HG03045 (cell line): Measurements from ENCODE around the gene PPOX.
A peak's percentile ranks its signal among the peaks of the same experiment; 100 is the strongest.

ENCODE experiments used
- ATAC-seq: cut with Tn5 transposase; IDR thresholded peaks from one replicate; pipeline ENCODE4 v1.9.1; 2021; ENCODE audit warnings: mild to moderate bottlenecking, moderate library complexity; ENCODE audit not compliant: unreplicated experiment

Gene PPOX

DNA sequence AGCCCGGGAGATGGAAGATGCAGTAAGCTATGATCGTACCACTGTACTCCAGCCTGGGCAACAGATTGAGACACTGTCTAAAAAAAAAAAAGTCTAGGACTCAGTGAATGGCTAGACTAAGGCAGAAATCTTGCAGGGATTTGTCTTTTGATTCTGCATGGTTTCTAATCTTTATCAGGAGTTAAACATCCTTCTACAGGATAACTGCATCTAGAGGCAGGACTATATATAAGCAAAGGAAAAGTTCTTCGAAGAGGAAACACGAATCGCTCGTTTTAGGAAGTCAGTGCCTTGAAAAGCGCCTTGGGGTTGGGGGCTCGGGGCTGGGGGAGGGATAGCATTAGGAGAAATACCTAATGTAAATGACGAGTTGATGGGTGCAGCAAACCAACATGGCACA lies 13.1 kb upstream of the PPOX start:
- ATAC-seq = no peak

DNA sequence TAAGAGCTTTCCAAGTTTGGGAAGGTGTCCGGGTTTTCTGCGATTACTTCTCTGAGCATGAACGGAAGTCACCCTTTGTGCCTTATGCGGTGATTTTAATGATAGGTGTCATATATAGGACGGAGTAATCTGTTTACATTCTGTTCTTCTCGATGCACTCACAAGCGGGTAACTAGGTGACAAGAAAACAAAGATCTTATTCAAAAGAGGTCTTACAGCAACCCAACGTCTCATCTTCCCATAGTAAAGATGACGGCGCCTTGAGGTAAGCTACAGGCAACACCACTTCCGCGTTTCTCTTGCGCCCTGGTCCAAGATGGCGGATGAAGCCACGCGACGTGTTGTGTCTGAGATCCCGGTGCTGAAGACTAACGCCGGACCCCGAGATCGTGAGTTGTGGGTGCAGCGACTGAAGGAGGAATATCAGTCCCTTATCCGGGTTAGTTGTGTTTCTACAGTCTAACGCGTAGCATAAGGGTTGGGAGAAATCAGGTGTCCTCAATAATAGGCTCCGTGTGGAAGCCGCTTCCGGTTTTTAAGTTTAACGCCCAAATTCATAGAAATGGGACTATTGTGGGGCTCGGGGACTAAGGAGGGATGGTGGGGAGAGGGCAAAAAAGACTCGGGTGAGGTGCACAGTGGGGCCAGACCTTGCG lies 12.4 kb upstream of the PPOX start, which contains the start of gene UFC1:
TSS of gene UFC1 (plus strand) at position 297 of the 656 bp plus-strand sequence. CDS start at position 317, 20 bp downstream.
- ATAC-seq = peak; percentile 70

DNA sequence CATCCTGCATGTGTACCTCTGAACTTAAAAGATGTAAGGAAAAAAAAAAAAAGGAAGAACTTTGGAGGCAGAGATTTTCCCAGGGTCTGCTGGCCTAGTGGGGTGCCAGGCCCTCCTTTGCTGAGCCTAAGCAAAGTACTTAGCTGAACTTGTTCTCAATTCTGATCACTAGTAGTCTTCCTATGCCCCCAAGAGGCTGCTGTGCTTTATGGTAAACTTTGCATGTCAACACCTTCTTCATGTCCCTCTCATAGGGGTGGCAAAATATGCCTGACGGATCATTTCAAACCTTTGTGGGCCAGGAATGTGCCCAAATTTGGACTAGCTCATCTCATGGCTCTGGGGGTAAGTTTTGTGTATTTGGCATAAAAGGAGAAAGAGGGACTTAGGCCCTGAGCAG lies 8.4 kb upstream of the PPOX start:
- no peak for ATAC-seq

DNA sequence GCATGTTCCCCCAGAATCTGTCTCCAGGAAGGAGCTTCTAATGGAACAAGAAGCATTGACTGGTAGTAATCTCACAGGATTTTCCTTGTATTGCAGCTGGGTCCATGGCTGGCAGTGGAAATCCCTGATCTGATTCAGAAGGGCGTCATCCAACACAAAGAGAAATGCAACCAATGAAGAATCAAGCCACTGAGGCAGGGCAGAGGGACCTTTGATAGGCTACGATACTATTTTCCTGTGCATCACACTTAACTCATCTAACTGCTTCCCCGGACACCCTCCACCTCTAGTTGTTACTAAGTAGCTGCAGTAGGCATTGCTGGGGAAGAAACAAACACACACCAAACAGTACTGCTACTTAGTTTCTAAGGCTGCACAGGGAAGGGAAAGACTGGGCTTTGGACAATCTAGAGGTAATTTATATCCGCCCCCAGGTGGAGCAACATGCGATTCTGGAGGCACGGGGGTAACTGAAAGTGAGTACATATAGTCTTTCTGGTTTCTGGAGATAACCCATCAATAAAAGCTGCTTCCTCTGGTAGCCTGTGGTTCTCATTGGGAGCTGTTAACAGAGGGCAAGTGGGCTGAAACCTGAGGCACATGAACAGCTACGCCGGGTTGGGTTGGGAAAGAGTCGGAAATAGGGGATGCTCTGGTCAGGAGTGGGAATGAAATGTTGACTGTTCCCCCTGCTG lies 7.8 kb upstream of the PPOX start:
- no peak for ATAC-seq

DNA sequence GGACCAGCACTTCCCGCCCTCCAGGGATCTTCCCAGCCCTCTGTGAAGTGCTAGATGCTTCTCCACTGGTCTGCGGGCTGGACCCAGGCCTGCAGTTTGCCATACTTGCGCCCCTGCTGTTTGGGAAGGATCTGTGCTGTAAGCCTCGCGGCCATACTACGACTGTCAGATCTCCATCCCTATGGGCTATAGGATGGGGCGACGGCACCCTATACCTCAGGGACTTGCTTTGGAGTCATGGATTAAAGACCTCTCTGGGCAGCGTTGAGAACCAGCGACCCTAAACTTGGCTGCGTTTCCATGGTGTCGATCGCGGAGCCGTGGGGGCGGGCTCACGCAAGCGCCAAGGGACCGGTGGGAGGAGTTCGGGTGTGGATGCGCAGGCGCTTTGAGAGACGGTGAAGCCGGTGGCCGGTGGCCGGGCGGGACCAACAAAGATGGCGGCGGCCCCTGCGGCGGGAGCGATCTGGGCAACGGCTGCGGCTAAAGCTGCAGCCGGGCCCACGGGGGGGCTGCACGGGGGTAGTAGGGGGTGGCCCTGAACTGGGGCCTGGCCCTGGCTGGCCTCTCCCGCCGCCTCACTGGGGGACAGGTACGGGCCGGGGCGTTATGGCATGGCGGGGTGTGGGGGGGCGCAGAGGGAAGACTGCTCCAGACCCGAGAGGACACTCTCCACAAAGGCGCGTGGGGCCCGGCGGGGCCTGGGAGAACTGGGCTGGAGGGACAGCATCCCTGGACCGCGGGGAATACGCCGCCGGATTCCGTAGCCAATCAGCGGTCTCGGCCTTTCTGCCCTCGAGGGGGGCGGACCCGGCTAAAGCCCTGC lies 6.9 kb upstream of the PPOX start, which contains the start of gene USP21:
TSS of gene USP21 (plus strand) at position 414 of the 826 bp plus-strand sequence. CDS start 1,141 bp downstream, outside the sequence.
- ATAC-seq = peak; percentile 87

DNA sequence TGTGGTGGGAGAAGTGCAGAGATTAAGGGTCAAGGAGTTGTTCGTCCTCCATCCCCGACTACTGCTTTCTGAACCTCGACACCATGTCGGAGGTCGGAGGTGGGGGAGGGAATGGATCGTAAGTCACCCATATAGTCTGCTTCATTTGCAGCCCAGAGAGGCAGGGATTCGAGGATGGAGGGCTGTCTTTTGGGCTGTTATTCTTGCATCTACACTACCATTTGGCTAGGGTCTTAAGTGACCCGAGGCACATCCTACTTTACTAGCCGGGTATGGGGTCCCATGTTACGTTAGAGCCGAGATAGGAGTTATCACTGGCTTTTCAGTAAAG lies 6.3 kb upstream of the PPOX start:
- no peak for ATAC-seq

DNA sequence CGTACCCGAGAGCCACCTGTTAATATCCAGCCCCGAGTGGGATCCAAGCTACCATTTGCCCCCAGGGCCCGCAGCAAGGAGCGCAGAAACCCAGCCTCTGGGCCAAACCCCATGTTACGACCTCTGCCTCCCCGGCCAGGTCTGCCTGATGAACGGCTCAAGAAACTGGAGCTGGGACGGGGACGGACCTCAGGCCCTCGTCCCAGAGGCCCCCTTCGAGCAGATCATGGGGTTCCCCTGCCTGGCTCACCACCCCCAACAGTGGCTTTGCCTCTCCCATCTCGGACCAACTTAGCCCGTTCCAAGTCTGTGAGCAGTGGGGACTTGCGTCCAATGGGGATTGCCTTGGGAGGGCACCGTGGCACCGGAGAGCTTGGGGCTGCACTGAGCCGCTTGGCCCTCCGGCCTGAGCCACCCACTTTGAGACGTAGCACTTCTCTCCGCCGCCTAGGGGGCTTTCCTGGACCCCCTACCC lies 5.5 kb upstream of the PPOX start:
- no peak for ATAC-seq

DNA sequence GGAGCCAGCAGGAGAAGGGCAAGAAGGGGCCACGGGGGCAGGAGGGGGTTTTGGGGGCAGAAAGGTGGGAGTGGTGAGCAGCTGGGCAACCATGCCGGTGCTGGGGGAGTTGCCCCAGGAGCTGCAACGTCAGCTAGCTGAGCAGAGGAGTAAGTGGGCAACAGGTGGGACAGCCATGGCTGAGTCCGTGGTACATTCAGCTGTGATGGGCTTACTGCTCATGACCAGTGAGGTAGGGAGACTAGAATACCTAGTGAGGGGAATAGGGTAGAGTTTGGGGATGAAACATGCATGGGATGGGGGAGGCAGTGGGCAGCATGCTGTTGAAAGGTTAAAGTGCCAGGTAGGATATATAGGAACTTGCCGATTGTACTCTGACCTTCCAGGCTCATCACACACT lies 4.6 kb upstream of the PPOX start:
- ATAC-seq = no peak

DNA sequence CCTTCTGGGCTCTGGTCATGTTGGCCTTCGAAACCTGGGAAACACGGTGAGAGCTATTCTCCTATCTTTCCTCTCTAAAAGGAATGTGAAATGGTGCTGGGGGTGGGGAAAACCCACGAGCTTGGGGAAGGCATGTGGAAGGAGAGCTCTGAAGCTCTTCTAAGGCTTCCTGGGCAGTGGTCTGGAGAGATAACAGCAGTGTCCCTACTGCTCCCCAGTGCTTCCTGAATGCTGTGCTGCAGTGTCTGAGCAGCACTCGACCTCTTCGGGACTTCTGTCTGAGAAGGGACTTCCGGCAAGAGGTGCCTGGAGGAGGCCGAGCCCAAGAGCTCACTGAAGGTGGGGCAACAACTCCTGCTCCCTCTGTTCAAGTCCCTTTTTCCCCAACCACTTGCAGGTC lies 4.2 kb upstream of the PPOX start:
- no peak for ATAC-seq

DNA sequence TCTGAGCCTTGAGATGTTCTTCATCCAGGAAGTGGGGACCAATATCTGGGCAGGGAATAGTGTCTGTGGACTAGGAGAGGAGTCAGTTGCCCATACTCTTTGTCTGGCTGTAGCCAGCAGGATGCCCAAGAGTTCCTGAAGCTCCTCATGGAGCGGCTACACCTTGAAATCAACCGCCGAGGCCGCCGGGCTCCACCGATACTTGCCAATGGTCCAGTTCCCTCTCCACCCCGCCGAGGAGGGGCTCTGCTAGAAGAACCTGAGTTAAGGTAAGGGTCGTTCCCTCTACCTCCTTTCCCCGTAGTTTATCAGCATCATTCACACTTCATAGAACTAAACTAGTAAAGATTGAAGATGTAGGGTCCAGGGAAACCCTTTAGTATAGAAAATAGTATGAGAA lies 3.4 kb upstream of the PPOX start:
- no peak for ATAC-seq

DNA sequence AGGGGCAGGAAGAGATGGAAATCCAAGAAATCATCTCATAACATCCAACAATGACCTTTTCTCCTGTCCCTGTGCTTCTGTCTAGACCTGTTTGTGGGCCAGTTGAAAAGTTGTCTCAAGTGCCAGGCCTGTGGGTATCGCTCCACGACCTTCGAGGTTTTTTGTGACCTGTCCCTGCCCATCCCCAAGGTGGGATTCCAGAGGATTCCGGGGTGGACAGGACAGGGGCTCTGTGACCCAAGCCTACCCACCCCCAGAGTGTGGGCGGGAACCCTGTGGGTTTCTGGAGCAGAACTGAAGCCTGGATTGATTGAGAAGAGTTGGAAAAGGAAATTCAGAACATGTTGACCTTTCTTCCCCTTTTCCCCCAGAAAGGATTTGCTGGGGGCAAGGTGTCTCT lies 2.4 kb upstream of the PPOX start:
- ATAC-seq = no peak

DNA sequence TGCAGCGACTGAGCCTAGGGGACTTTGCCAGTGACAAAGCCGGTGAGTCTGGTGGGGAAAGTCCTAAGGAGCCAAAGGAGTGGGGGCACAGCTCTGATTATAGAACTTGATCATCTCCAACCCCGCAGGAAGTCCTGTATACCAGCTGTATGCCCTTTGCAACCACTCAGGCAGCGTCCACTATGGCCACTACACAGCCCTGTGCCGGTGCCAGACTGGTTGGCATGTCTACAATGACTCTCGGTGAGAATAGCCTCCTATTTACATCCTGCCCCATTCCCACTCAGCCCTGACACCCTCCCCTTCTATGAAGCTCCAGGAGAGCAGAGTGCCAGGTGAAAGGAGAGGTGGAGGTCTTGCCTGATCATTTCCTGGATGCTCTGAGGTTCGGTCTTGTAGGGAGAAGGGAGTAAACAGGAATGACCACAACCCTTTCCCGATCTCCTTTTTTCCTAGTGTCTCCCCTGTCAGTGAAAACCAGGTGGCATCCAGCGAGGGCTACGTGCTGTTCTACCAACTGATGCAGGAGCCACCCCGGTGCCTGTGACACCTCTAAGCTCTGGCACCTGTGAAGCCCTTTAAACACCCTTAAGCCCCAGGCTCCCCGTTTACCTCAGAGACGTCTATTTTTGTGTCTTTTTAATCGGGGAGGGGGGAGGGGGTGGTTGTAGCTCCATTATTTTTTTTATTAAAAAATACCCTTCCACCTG lies 1.2 kb upstream of the PPOX start:
- ATAC-seq = no peak

DNA sequence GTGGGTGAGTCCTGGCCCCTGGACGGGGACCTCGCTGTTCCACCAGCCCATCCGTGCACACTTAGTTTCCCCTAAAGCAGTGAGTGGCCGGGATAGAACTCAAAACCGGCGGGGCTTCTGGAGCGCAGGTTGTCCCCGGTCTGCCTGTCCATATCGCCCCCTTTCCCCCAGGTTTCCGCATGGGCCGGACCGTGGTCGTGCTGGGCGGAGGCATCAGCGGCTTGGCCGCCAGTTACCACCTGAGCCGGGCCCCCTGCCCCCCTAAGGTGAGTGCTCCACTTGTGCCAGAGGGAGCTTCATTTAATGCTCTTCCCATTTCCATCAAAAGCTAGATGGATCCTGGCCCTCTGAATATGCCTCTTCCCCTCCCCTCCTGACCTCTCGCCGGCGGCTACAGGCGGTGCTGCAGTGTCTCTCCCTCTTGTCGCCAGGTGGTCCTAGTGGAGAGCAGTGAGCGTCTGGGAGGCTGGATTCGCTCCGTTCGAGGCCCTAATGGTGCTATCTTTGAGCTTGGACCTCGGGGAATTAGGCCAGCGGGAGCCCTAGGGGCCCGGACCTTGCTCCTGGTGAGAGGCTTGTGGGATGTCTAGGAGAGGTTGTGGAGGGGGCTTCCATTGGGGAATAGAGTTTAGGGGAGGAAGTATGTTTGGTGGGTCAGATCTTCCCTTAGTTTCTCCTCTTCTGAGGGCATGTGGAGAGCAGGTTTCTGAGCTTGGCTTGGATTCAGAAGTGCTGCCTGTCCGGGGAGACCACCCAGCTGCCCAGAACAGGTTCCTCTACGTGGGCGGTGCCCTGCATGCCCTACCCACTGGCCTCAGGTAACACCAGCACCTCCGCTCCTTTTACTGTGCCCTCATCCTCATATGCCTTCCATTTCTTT lies 683 bp downstream of the PPOX start:
- ATAC-seq = no peak

DNA sequence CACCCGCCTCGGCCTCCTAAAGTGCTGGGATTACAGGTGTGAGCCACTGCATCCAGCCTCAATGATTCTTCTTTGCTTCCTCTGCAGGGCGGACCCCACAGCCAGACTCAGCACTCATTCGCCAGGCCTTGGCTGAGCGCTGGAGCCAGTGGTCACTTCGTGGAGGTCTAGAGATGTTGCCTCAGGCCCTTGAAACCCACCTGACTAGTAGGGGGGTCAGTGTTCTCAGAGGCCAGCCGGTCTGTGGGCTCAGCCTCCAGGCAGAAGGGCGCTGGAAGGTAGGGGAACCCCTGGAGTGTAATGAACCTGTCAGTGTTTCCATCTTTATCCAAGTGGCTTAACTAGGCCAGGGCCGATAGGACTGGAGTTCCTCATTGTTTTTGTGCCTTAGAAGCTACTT lies 2.7 kb downstream of the PPOX start:
- ATAC-seq = no peak

DNA sequence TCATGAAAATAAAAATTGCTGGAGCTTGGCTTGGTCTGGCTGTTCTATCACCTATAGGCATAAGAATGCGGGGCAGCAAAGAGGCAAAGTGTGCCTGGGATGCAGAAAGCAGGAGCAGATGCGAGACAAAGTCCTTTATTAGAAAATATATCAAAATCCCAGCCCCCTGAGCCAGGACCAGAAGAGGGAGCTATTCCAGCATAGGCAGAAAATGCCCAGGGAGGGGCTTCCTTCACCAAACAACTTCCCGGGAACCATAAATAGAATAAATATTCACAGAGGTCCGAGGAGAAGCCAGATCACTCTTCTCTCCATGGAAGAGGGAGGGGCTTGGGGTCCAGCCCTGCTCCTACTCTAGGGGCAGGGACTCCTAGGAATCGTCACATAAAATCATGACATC lies 5.0 kb downstream of the PPOX start:
- ATAC-seq = no peak

DNA sequence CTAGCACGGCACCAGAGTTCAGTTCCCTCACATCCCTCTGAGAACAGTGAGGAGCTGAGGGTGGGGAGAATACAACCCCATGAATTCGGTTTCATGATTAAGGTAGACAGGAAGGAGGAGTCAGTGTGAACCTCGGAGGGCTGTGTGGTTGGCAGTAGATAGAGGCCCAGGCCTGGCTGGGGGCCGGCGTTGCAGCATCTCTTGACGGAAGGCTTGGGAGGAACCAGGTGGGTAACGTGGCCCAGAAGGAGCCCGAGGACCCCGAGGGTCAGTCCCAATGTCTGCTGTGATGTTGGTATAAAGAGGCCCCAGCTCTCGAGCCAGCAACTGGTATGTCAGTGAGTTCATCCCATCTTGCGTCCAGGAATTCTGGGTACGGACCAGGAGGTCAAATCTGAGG lies 5.5 kb downstream of the PPOX start:
- no peak for ATAC-seq

DNA sequence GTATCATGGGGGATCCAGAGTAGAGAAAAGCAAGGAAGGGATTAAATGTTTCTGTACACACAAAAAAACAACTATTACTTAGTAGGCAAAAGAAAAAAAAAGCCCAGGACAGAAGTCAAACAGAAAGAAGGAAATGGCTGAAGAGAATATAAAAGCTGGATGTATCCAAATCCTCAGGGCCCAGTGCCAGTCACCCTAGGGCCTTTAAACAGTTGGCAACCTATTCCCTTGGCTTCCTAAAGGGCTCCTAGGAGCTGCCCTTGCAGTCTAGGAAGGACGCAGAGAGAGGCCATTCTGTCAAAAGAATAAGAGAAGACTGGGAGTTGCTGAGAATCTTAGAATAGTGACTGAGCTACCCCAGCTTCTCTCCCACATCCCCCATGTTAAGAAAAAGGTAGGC lies 6.1 kb downstream of the PPOX start:
- no peak for ATAC-seq

DNA sequence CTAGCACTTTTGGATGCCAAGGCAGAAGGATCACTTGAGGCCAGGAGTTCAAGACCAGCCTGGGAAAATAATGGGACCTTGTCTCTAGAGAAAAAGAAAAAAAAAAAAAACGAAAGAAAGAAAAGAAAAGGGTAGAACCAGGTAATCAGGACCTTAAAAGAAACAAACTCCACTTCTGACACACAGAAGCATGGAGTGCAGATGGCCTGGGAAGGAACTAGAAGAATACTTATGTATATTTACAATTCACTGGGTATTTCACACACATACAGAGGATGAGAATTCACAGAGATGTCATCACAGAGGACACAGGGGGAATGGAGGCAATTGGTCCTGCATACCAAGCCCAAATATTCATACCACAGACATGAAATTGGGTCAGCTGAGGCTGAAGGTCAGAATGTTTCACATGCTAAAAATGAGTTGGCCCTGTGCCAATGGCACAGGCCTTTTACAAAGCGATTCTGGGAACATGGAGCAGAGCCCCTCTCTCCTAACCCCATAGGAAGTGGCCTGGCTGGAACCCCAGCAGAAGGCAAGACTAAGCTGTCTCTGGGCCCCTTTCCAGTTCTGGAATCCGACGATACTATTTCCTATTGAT lies 6.7 kb downstream of the PPOX start:
- no peak for ATAC-seq

DNA sequence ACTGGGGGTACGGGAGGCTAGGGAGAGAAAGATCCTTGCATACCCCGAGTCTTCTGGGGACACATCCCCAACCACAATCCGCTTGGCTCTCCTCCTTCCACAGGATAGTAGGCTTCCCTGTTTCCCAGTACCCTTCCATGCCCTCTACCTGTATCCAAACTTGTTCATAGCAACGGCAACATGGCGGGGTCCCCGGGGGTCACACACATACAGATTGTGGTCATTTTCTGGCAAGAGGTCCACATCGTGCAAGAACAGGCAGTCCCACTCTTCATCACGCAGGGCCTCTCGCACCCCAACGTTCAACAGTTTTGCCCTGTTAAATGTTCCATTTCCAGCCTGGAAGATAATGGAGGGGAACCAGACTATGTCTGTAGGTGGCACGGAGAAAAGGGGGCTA lies 7.5 kb downstream of the PPOX start:
- no peak for ATAC-seq

DNA sequence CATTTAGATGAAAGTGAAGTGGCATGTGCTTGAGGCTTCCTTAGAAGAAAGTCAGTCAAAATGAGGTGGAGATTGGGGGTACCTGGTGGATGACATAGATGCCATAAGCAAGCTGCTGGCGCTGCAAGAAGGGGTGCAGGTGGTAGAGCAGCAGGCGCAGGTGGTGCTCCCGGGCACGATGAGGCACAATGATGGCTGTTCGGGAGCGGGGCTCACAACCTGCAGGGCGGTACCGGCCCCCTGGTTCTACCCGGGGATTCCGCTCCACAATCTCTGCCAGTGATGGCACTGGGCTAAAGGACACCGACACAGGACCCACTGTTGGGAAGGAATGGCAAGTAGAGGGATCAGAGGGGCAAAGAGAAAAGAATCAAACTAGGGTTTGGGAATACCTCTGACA lies 8.7 kb downstream of the PPOX start:
- no peak for ATAC-seq
